PC-3 (cell line): ENCODE measurements around the gene SNURF. TPM values are rescaled to one million over a fixed set of nuclear protein-coding genes. Genes with fewer than 3 reads are reported as not detected.
A peak's percentile ranks its signal among the peaks of the same experiment; 100 is the strongest.

Experiments used
- ATAC-seq: fragments of 200-7000 bp; cut with Tn5 transposase; 2 replicates; pipeline ENCODE4 v1.9.1; 2020; ENCODE audit warnings: mild to moderate bottlenecking, moderate library complexity
- BruUV-seq: library from RNA; stranded (reverse); fragments of 400-500 nt; replicated peaks from 2 replicates; lab custom pipeline; 2021; lab: Mats Ljungman, UMichigan
- CTCF ChIA-PET: fragments of 300-600 bp; sonication (Branson Sonifier 250); formaldehyde crosslinking; loops from one replicate; lab custom pipeline; 2022; ENCODE audit warnings: antibody characterized with exemption; lab: Charles Lee
- POLR2A ChIA-PET: fragments of 300-600 bp; sonication (Branson Sonifier 250); formaldehyde crosslinking; loops from one replicate; lab custom pipeline; 2022; ENCODE audit warnings: antibody characterized with exemption; ENCODE audit not compliant: unreplicated experiment; lab: Charles Lee
- DNase-seq: peaks from one replicate; pipeline ENCODE4 v3.0.0-alpha.2; 2015
- H2AFZ ChIP-seq: fragments of 300-600 bp; sonication (generic); 2 replicates; pipeline ENCODE4 v1.6.0; 2016; ENCODE audit warnings: antibody characterized with exemption, low read length
- H3F3A ChIP-seq: fragments of 300-600 bp; sonication (generic); one replicate; pipeline ENCODE4 v1.6.0; 2017; ENCODE audit warnings: antibody characterized with exemption, low read length, control low read depth, mild to moderate bottlenecking; ENCODE audit not compliant: unreplicated experiment
- H3K27ac ChIP-seq: fragments of 300-600 bp; sonication (generic); 2 replicates; pipeline ENCODE4 v1.5.1; 2016; ENCODE audit warnings: mild to moderate bottlenecking, low read length
- H3K27me3 ChIP-seq: fragments of 300-600 bp; sonication (generic); 2 replicates; pipeline ENCODE4 v1.6.1; 2016; ENCODE audit warnings: low read length, mixed read lengths
- H3K36me3 ChIP-seq: fragments of 300-600 bp; sonication (generic); 2 replicates; pipeline ENCODE4 v1.6.1; 2016; ENCODE audit warnings: low read depth, mixed run types, low read length, mixed read lengths
- H3K4me1 ChIP-seq: fragments of 300-600 bp; sonication (generic); 2 replicates; pipeline ENCODE4 v1.5.1; 2016; ENCODE audit warnings: low read length; ENCODE audit not compliant: insufficient read depth
- H3K4me2 ChIP-seq: fragments of 300-600 bp; sonication (generic); 2 replicates; pipeline ENCODE4 v1.6.0; 2016; ENCODE audit warnings: low read length
- H3K4me3 ChIP-seq: fragments of 300-600 bp; sonication (generic); 2 replicates; pipeline ENCODE4 v1.5.1; 2016; ENCODE audit warnings: mild to moderate bottlenecking, low read length, mixed read lengths
- H3K79me2 ChIP-seq: fragments of 300-600 bp; sonication (generic); 2 replicates; pipeline ENCODE4 v1.6.1; 2017; ENCODE audit warnings: low read length, mixed read lengths
- H3K9ac ChIP-seq: fragments of 300-600 bp; sonication (generic); 2 replicates; pipeline ENCODE4 v1.6.0; 2016; ENCODE audit warnings: mild to moderate bottlenecking, low read length
- H3K9me2 ChIP-seq: fragments of 300-600 bp; sonication (generic); replicated peaks from 2 replicates; pipeline ENCODE4 v1.6.1; 2016; ENCODE audit warnings: mixed run types, low read length, mixed read lengths
- H3K9me3 ChIP-seq: fragments of 300-600 bp; sonication (generic); 2 replicates; pipeline ENCODE4 v1.6.1; 2016; ENCODE audit warnings: low read length, mixed read lengths
- H4K20me1 ChIP-seq: fragments of 300-600 bp; sonication (generic); 2 replicates; pipeline ENCODE4 v1.6.1; 2016; ENCODE audit warnings: low read length, mixed read lengths
- CTCF ChIP-seq: fragments of 300-600 bp; sonication (generic); conservative IDR thresholded peaks from 2 replicates; pipeline ENCODE4 v1.5.1; 2017; ENCODE audit warnings: antibody characterized with exemption, low read depth, mild to moderate bottlenecking, low read length
- EZH2 ChIP-seq: fragments of 300-600 bp; sonication (generic); IDR thresholded peaks from one replicate; pipeline ENCODE4 v1.6.1; 2017; ENCODE audit warnings: antibody characterized with exemption, mild to moderate bottlenecking, low read length; ENCODE audit not compliant: unreplicated experiment
- EZH2phosphoT487 ChIP-seq: fragments of 300-600 bp; sonication (generic); IDR thresholded peaks from 2 replicates; pipeline ENCODE4 v1.6.1; 2018; ENCODE audit warnings: mild to moderate bottlenecking, antibody characterized with exemption, low read length, borderline replicate concordance
- intact Hi-C: fragments of 100-400 bp; cut with micrococcal nuclease; formaldehyde crosslinking; loops from 2 replicates; pipeline ENCODE4 v1.9.0; 2023
- total RNA-seq: library from RNA; depleted of rRNA; stranded (reverse); fragments of >200 nt; gene quantifications from 2 replicates; pipeline ENCODE4 v1.2.3, GENCODE V29; 2014

SNURF gene
- total RNA-seq, 1 experiment from 2014 or later, result 13.1 TPM

GRCh38 chr15:24976932-24977331 is 22.1 kb downstream of the SNURF start:
- POLR2A ChIA-PET, result no interaction called here

GRCh38 chr15:24977686-24978085 is 22.9 kb downstream of the SNURF start:
- CTCF ChIA-PET, result no interaction called here

More at GRCh38 chr15:24976932-24977331, 22.1 kb downstream of the SNURF start:
- Histone ChIP-seq H3K9me2 (no peaks in the 10 kb centered on the region), H3K4me3 (0 out of 2 replicates have a peak overlapping the region, but pooled peaks have one; percentile 28), H3K27ac (peak overlapping the region; percentile 91), H3K4me2 (peak overlapping the region; percentile 59), H3K9ac (0 out of 2 replicates have a peak overlapping the region, but pooled peaks have one; percentile 30), H3F3A (no peaks in the 10 kb centered on the region), H4K20me1 (no peaks in the 10 kb centered on the region), H2AFZ (no peak overlapping the region), H3K79me2 (no peaks in the 10 kb centered on the region), H3K9me3 (peaks cover 19% of the 10 kb centered on the region), H3K27me3 (no peaks in the 10 kb centered on the region), H3K4me1 (peaks cover 16% of the 10 kb centered on the region), H3K36me3 (peaks cover 29% of the 10 kb centered on the region)
- ATAC-seq (peak; percentile 88), DNase-seq (peak; percentile 76)
- intact Hi-C loops, result no loop called here
- BruUV-seq, result no TSS peak
- CTCF ChIA-PET, result no interaction called here
- peak; percentile 37; the same call in 1 of the 2 replicates for TF ChIP-seq CTCF
- TF ChIP-seq EZH2phosphoT487, result no peak

More at GRCh38 chr15:24977686-24978085, 22.9 kb downstream of the SNURF start:
- DNase-seq (no peak), ATAC-seq (no peak)
- Histone ChIP-seq H3K27ac (0 out of 2 replicates have a peak overlapping the region, but pooled peaks have one; percentile 23), H3F3A (no peaks in the 10 kb centered on the region), H3K36me3 (peaks cover 30% of the 10 kb centered on the region), H3K4me1 (peaks cover 16% of the 10 kb centered on the region), H3K4me2 (no peak overlapping the region), H3K9me3 (peaks cover 19% of the 10 kb centered on the region), H4K20me1 (no peaks in the 10 kb centered on the region), H3K9me2 (no peaks in the 10 kb centered on the region), H2AFZ (no peak overlapping the region), H3K79me2 (no peaks in the 10 kb centered on the region), H3K9ac (no peak overlapping the region), H3K4me3 (no peak overlapping the region), H3K27me3 (no peaks in the 10 kb centered on the region)
- no TSS peak for BruUV-seq
- POLR2A ChIA-PET, result no interaction called here
- intact Hi-C loops, result no loop called here
- no peak for TF ChIP-seq CTCF
- TF ChIP-seq EZH2phosphoT487, result no peak
- no peak for TF ChIP-seq EZH2
